Breast epithelium (tissue), 3 donors: ENCODE data around the gene CHCHD10.

Experiments
- CTCF ChIP-seq, 3 donors: fragments of 450-650 bp; IDR thresholded peaks; one replicate each; pipeline ENCODE4 v1.5.1; 2016 to 2017; ENCODE audit warnings: antibody characterized with exemption in 3 of 3, mild to moderate bottlenecking in 3 of 3, moderate library complexity in 3 of 3
- POLR2A ChIP-seq: fragments of 450-650 bp; IDR thresholded peaks from one replicate; pipeline ENCODE4 v1.6.1; 2016; ENCODE audit warnings: antibody characterized with exemption, mild to moderate bottlenecking, moderate library complexity
- POLR2AphosphoS5 ChIP-seq, 3 donors: sonication (generic); formaldehyde crosslinking; IDR thresholded peaks; one replicate each; pipeline ENCODE4 v1.6.1; 2017; ENCODE audit warnings: antibody characterized with exemption in 3 of 3

GRCh38 chr22:23772315-23772648 lies 4.5 kb upstream of the CHCHD10 start:
- TF ChIP-seq CTCF (IDR thresholded peaks at IDR 0.05), result no peak
- TF ChIP-seq POLR2A, result no peak
- TF ChIP-seq POLR2AphosphoS5 (IDR thresholded peaks at IDR 0.05), result no peak
